GM12875 (cell line): ENCODE results near the gene SRP14.
"Not testable (repeated sequence)": the region's sequence is repeated elsewhere in the genome, so short reads cannot be mapped to it uniquely, and the experiment has no call there.

ENCODE experiments used
- H3K4me3 ChIP-seq: one replicate; pipeline ENCODE4 v1.5.1; 2011; ENCODE audit warnings: low read depth, low read length, control low read depth
- TF ChIP-seq, protein P1 (sequence below): IDR thresholded peaks from 2 replicates; pipeline ENCODE4 v1.5.1; 2011; ENCODE audit warnings: low read depth, mild to moderate bottlenecking, control low read depth, inconsistent platforms, low read length, moderate library complexity, borderline replicate concordance; ENCODE audit not compliant: insufficient read depth

SRP14 gene

DNA sequence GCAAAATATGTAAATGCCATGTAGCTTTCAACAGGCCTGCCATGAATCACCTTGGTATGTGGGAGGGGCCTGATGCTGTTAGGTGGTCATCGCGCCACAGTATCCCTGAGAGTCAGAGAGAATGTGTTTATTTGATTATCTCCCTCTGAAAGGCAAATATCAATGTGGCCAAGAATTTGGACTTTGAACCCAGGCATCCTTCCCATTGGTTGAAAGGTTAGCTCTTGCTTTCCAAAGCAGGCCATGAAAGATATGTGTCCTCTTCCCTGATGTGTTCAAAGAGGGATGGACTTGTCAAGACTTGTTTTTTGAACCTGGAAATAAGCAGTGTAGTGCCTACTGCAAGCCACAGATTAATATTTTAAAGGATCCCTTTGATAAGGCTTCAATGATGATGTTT, 36.7 kb downstream of the SRP14 start:
- no peak overlapping the region for H3K4me3 ChIP-seq
- TF ChIP-seq, protein P1, sequence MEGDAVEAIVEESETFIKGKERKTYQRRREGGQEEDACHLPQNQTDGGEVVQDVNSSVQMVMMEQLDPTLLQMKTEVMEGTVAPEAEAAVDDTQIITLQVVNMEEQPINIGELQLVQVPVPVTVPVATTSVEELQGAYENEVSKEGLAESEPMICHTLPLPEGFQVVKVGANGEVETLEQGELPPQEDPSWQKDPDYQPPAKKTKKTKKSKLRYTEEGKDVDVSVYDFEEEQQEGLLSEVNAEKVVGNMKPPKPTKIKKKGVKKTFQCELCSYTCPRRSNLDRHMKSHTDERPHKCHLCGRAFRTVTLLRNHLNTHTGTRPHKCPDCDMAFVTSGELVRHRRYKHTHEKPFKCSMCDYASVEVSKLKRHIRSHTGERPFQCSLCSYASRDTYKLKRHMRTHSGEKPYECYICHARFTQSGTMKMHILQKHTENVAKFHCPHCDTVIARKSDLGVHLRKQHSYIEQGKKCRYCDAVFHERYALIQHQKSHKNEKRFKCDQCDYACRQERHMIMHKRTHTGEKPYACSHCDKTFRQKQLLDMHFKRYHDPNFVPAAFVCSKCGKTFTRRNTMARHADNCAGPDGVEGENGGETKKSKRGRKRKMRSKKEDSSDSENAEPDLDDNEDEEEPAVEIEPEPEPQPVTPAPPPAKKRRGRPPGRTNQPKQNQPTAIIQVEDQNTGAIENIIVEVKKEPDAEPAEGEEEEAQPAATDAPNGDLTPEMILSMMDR, result no peak

DNA sequence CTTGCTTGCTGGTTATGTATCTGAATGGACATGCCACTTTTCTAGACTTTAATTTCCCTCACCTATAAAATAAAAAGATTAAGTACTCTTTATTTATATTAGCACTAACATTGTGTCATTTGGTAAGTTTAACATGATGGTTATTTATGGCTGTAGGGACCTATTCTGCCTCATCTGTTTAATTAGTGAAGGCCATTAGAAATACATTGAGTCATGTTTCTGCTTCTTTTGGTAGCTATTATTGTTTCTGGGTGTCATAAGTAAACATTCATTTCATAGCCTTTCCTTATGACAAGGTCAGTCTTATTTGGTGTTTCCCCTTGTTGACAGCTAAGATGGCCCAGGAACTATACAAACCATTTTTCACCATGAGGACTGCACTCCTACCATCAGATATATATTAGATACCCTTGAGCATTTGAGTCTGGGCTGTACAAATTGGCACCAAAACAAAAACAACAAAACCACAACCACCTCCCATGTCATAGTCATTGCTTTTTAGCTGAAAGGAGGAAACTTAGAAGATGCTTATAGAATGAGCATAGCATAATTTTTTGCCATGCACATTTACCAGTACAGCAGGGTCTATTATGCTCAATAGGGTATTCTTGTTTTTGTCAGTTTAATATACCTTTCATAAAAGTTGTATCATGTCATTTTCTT, 39.3 kb downstream of the SRP14 start:
- no peak overlapping the region for H3K4me3 ChIP-seq

DNA sequence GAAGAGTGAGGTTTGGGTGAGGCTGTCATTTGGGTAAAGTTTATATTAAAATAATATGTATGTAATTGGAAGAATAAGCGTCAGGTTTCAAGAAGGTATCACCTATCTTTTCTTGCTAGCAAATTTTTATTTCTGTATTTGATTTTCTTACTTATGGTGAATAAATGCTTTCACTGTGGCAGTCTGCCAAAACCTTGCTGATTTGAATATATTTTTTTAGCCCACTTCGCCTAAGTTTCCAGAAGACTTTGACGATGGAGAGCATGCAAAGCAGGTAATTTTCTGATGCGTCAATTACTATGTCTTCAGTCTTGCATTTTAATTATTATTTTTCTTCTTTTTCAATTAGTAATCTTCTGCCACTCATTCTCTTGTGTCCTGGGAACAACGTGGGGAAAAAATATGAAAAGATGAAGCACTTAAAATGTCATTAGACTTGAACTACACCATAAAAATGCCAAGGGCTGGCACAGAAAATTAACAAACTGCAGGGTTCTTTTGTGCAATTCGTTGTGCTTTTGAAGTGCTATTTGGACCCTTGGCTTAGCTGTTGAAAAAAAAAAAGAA, 40.4 kb downstream of the SRP14 start:
- TF ChIP-seq, protein P1, result no peak
- no peak overlapping the region for H3K4me3 ChIP-seq

More for the DNA sequence above, 39.3 kb downstream of the SRP14 start:
- TF ChIP-seq, protein P1, result no peak

DNA sequence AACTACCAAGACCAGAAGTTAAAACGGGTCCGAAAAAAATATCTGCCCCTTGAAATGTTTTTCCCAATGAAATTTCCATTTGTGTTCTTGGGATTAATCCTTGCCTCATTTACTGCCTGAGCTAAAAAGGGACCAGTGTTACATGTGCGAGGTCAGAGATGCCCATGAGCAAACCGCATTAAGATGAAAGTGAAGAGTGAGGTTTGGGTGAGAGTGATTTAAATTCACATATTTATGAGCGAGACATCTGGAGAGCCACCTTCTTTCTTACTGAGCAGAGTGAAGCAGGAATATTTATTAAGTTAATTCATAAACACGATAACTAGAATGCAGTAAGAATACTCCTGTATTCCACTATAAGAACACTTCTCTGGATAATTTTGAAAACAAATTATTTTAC, 41.3 kb downstream of the SRP14 start:
- no peak overlapping the region for H3K4me3 ChIP-seq
- TF ChIP-seq, protein P1, result no peak

DNA sequence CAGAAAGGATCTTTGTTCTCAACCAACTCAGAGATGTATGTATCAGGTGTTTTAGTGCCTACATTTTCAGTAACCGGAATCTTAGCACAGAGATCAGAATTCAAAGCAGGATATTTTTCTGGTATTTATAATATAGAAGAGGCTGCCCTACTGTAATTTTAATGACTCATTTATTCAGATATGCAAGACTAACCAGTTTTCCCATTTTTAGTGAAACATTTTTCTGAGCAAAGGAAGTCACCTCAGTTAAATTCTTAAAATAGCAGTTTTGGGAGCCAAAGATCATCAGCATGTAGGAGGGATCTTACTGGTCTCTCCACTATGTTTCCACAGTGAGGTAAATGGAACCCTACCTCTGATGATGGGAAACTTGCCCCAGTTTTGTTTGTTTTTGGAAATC, 42.0 kb downstream of the SRP14 start:
- no peak overlapping the region for H3K4me3 ChIP-seq
- TF ChIP-seq, protein P1, result no peak

DNA sequence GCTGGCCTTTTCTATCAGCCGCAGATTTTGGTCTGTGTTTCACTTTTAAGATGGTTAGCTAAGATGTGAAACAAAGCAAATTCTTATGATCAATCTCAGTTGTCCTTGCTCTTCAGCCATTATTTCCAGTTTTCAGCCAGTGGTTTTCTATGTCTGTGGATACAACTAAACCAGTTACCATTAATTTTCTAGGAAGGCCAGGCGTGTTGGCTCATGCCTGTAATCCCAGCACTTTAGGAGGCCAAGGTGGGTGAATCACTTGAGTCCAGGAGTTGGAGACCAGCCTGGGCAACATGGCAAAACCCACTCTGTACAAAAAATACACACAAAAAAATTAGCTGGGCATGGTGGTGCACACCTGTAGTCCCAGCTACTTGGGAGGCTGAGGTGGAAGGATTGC, 42.8 kb downstream of the SRP14 start:
- not testable (repeated sequence) for H3K4me3 ChIP-seq

DNA sequence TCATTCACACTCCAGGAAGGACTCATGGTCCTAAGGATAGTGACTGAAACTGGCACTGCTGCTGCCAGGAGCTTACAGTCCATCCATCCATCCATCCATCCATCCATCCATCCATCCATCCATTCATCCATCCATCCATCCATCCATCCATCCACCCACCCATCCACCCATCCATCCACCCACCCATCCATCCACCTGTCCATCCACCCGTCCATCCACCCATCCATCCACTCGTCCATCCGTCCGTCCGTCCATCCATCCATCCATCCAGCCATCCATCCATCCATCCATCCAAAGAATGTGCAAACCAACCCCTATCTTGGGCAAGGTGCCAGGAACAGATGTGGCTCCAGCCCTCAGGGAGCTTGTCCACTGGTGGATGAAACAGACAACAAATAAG, 46.0 kb downstream of the SRP14 start:
- H3K4me3 ChIP-seq, result not testable (repeated sequence)

DNA sequence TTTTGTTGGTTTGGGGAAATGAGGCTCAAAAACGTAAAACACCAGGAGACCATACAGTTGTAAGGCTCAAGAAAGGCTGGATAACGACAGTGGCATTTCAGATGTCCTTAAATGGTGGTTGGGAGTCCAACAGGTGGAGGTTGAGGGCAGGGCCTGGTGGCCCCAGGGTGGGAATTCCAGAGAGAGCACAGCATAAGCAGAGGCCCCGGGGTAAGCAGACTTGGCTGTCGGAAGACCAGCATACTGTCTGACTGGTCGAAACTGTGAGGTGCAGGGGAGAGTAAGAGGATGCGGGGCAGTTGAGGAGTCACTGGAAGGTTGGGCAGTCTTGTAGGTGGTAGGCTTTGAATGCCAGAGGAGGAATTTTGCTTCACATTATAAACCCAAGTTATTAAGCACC, 48.3 kb downstream of the SRP14 start:
- TF ChIP-seq, protein P1, result no peak
- H3K4me3 ChIP-seq, result no peak overlapping the region
